GM12892 (cell line): Measurements from ENCODE around the gene NDRG2.

Experiments
- POLR2A ChIP-seq: IDR thresholded peaks from 2 replicates; pipeline ENCODE4 v1.6.1; 2011; ENCODE audit warnings: low read depth, low read length, control low read depth
- POLR2AphosphoS5 ChIP-seq: IDR thresholded peaks from 2 replicates; pipeline ENCODE4 v1.6.1; 2011; ENCODE audit warnings: low read depth, low read length, control low read depth

GRCh38 chr14:20973501-20973900, 51.4 kb downstream of the NDRG2 start:
- no peak for TF ChIP-seq POLR2A
- no peak for TF ChIP-seq POLR2AphosphoS5
